B cell (primary cell): ENCODE measurements around the gene CLDN11. TPM values are rescaled to one million over a fixed set of nuclear protein-coding genes. Genes with fewer than 3 reads are reported as not detected.

ENCODE experiments used
- ATAC-seq: fragments of 200-7000 bp; cut with Tn5 transposase; one replicate; pipeline ENCODE4 v1.10.0; 2021; ENCODE audit warnings: low read depth, mild to moderate bottlenecking, moderate number of reproducible peaks, moderate library complexity
- CTCF ChIA-PET: fragments of 350-600 bp; sonication (Branson Sonifier 250); formaldehyde crosslinking; loops from one replicate; lab custom pipeline; 2021; ENCODE audit warnings: antibody characterized with exemption, inconsistent platforms; lab: Charles Lee
- POLR2A ChIA-PET: fragments of 350-600 bp; sonication (Branson Sonifier 250); formaldehyde crosslinking; loops from one replicate; lab custom pipeline; 2021; ENCODE audit warnings: antibody characterized with exemption; lab: Charles Lee
- DNase-seq: peaks from one replicate; pipeline ENCODE4 v3.0.0; 2013
- H2AFZ ChIP-seq: 2 replicates; pipeline ENCODE4 v1.6.1; 2012; ENCODE audit warnings: mild to moderate bottlenecking, low read depth, low read length; ENCODE audit not compliant: insufficient read depth, poor library complexity, severe bottlenecking
- H3K27ac ChIP-seq, 2 donors: 1 replicate in 1 of 2; 2 replicates in 1 of 2; pipeline ENCODE4 v1.5.1; 2012 to 2013; ENCODE audit warnings: low read length in 2 of 2, mild to moderate bottlenecking in 2 of 2, moderate library complexity in 1 of 2
- H3K27me3 ChIP-seq, 4 experiments: fragments of 200-600 bp in 1 of 4; sonication (generic) in 1 of 4; replicated peaks in 1 of 4; 1 replicate in 2 of 4; 2 replicates in 2 of 4; pipeline versions ENCODE4 v1.6.1 to v1.7.0; 2013 to 2016; ENCODE audit warnings: low read length in 3 of 4, mild to moderate bottlenecking in 2 of 4, mixed read lengths in 1 of 4, moderate library complexity in 1 of 4; ENCODE audit not compliant: insufficient read depth in 4 of 4, control insufficient read depth in 3 of 4; ENCODE audit errors: control extremely low read depth in 1 of 4
- H3K36me3 ChIP-seq, 2 experiments: replicated peaks in 1 of 2; 1 replicate in 1 of 2; 2 replicates in 1 of 2; pipeline versions ENCODE4 v1.6.1 to v1.7.1; 2013; ENCODE audit warnings: low read length in 1 of 2; ENCODE audit not compliant: insufficient read depth in 2 of 2, control insufficient read depth in 1 of 2; ENCODE audit errors: control extremely low read depth in 1 of 2, extremely low read depth in 1 of 2
- H3K4me1 ChIP-seq, 2 donors: fragments of 200-600 bp in 1 of 2; sonication (generic) in 1 of 2; 1 replicate in 1 of 2; 2 replicates in 1 of 2; pipeline versions ENCODE4 v1.5.1 to v1.6.1; 2013 to 2017; ENCODE audit warnings: low read length in 2 of 2; ENCODE audit not compliant: control insufficient read depth in 2 of 2, insufficient read depth in 2 of 2
- H3K4me2 ChIP-seq: replicated peaks from 2 replicates; pipeline ENCODE3; 2012; ENCODE audit warnings: mild to moderate bottlenecking, low read depth, low read length; ENCODE audit not compliant: poor library complexity, severe bottlenecking
- H3K4me3 ChIP-seq, 5 experiments: fragments of 200-600 bp in 1 of 5; sonication (generic) in 1 of 5; 1 replicate in 3 of 5; 2 replicates in 2 of 5; pipeline versions ENCODE4 v1.5.1 to v1.7.0; 2011 to 2016; ENCODE audit warnings: low read length in 4 of 5, mild to moderate bottlenecking in 4 of 5, low read depth in 2 of 5, control low read depth in 1 of 5, moderate library complexity in 1 of 5; ENCODE audit not compliant: insufficient read depth in 1 of 5; ENCODE audit errors: control extremely low read depth in 1 of 5, extremely low read depth in 1 of 5
- H3K79me2 ChIP-seq: fragments of 200-600 bp; sonication (generic); one replicate; pipeline ENCODE4 v1.6.0; 2016; ENCODE audit warnings: low read length; ENCODE audit not compliant: control insufficient read depth, insufficient read depth
- H3K9ac ChIP-seq: fragments of 200-600 bp; sonication (generic); 2 replicates; pipeline ENCODE4 v1.6.1; 2017; ENCODE audit warnings: mild to moderate bottlenecking, low read length, moderate library complexity
- H3K9me3 ChIP-seq, 3 donors: one replicate each; pipeline versions ENCODE4 v1.6.1 to v1.7.1; 2013; ENCODE audit warnings: low read length in 2 of 3; ENCODE audit not compliant: control insufficient read depth in 2 of 3, insufficient read depth in 1 of 3; ENCODE audit errors: control extremely low read depth in 1 of 3
- H4K20me1 ChIP-seq: 2 replicates; pipeline ENCODE4 v1.6.0; 2012; ENCODE audit warnings: mild to moderate bottlenecking, low read length; ENCODE audit not compliant: insufficient read depth, control insufficient read depth, poor library complexity, severe bottlenecking
- H3K27ac Mint-ChIP-seq: one replicate; pipeline ENCODE4 v1.8.0; 2021; ENCODE audit warnings: mixed read lengths
- H3K27me3 Mint-ChIP-seq: one replicate; pipeline ENCODE4 v1.8.0; 2021; ENCODE audit warnings: mixed read lengths
- H3K4me1 Mint-ChIP-seq: one replicate; pipeline ENCODE4 v1.8.0; 2021; ENCODE audit warnings: mixed read lengths
- H3K4me3 Mint-ChIP-seq: one replicate; pipeline ENCODE4 v1.8.0; 2021; ENCODE audit warnings: mixed read lengths
- H3K9me3 Mint-ChIP-seq: one replicate; pipeline ENCODE4 v1.8.0; 2022; ENCODE audit warnings: mixed read lengths; ENCODE audit not compliant: insufficient read depth
- CTCF ChIP-seq: fragments of 200-600 bp; IDR thresholded peaks from one replicate; pipeline ENCODE4 v1.8.0; 2022; ENCODE audit warnings: antibody characterized with exemption, mild to moderate bottlenecking
- EZH2 ChIP-seq: IDR thresholded peaks from 2 replicates; pipeline ENCODE4 v1.6.1; 2012; ENCODE audit warnings: borderline replicate concordance, low read depth, mild to moderate bottlenecking, moderate library complexity, low read length; ENCODE audit not compliant: insufficient read depth, poor library complexity, severe bottlenecking
- WGBS: methylation state at CpG from one replicate; pipeline ENCODE4 v1.1.5; 2013; ENCODE audit warnings: missing lambda C conversion rate; ENCODE audit not compliant: insufficient coverage; 5-methylcytosine and 5-hydroxymethylcytosine counted together
- intact Hi-C: fragments of 100-400 bp; cut with micrococcal nuclease; formaldehyde crosslinking; loops from one replicate; pipeline ENCODE4 v1.10.0; 2022
- polyA plus RNA-seq: library from polyadenylated mRNA; depleted of rRNA; stranded (reverse); fragments of >200 nt; gene quantifications from 2 replicates; pipeline ENCODE4 v1.2.3, GENCODE V29; 2012
- total RNA-seq, 2 donors: library from RNA; stranded (reverse); fragments of 120-200 nt in 1 of 2; gene quantifications; 1 replicate in 1 of 2; 2 replicates in 1 of 2; pipeline versions ENCODE4 v1.2.3 to v1.2.4, GENCODE V29; 2013 to 2022

Gene CLDN11
- total and polyA plus RNA-seq, 2 donors (not counting 1 experiment from before 2014, with no cell fraction given): 0.25 to 0.52 TPM

- intact Hi-C loops: loop anchor here (1.0 to 2.0 kb wide), 2 partner anchors 18 to 59 kb away; no protein-coding TSS in a partner anchor
- Histone ChIP-seq H3K27ac (no peak overlapping the region), H4K20me1 (peaks cover 5% of the 10 kb centered on the region), H3K4me3 (no peak overlapping the region), H3K4me1 (peaks cover 42 to 55% of the 10 kb centered on the region in 2 donors), H3K9me3 (peaks cover 0 to 15% (median 0%) of the 10 kb centered on the region in 3 donors), H3K79me2 (peaks cover 99% of the 10 kb centered on the region), H3K9ac (no peak overlapping the region), H3K4me2 (peak overlapping the region; percentile 71), H2AFZ (no peak overlapping the region), H3K36me3 (peaks cover 2 to 5% of the 10 kb centered on the region in 2 experiments), H3K27me3 (no peaks in the 10 kb centered on the region)
- POLR2A ChIA-PET: no interaction called here
- Mint-ChIP-seq H3K4me3 (peak overlapping the region; percentile 44), H3K9me3 (no peaks in the 10 kb centered on the region), H3K27ac (no peak overlapping the region), H3K4me1 (peaks cover 63% of the 10 kb centered on the region), H3K27me3 (no peaks in the 10 kb centered on the region)
- ATAC-seq (no peak), DNase-seq (no peak)
- 100% methylated on average over 1 of the region's 2 CpGs for WGBS
- TF ChIP-seq CTCF (peak; percentile 44), EZH2 (no peak)
- CTCF ChIA-PET: interaction anchor here (0.6 to 1.5 kb wide), 7 partner anchors 8 to 497 kb away, joined by 3 to 11 read pairs (median 4); no protein-coding TSS in a partner anchor
Measured at GRCh38 chr3:170368921-170369320, 49.7 kb upstream of the CLDN11 start.

GRCh38 chr3:170372190-170372879 lies 46.3 kb upstream of the CLDN11 start:
- ATAC-seq (peak; percentile 10), DNase-seq (no peak)
- H3K27me3 Mint-ChIP-seq: no peaks in the 10 kb centered on the region
- H3K4me3 Mint-ChIP-seq: peak overlapping the region; percentile 9
- Histone ChIP-seq H3K4me1 (peaks cover 33 to 46% of the 10 kb centered on the region in 2 donors), H3K4me3 (no peak overlapping the region), H4K20me1 (peaks cover 23% of the 10 kb centered on the region), H3K27me3 (no peaks in the 10 kb centered on the region), H3K79me2 (peaks cover 99% of the 10 kb centered on the region), H3K36me3 (peaks cover 0 to 12% of the 10 kb centered on the region in 2 experiments), H3K27ac (peak overlapping the region in 1 of 2 donors; percentile 30), H3K4me2 (peak overlapping the region; percentile 10), H2AFZ (no peak overlapping the region), H3K9me3 (peaks cover 0 to 8% (median 0%) of the 10 kb centered on the region in 3 donors), H3K9ac (no peak overlapping the region)
- peak overlapping the region; percentile 42 for H3K27ac Mint-ChIP-seq
- WGBS: no CpG with 5 or more reads among the region's 2 CpGs
- POLR2A ChIA-PET: no interaction called here
- peaks cover 60% of the 10 kb centered on the region for H3K4me1 Mint-ChIP-seq
- intact Hi-C loops: loop anchor here (2.0 to 5.0 kb wide), 2 partner anchors 14 to 40 kb away; no protein-coding TSS in a partner anchor
- CTCF ChIA-PET: interaction anchor here (1.1 to 1.7 kb wide), 2 partner anchors 38 to 42 kb away, joined by 3 read pairs; no protein-coding TSS in a partner anchor
- no peaks in the 10 kb centered on the region for H3K9me3 Mint-ChIP-seq
- TF ChIP-seq CTCF (no peak), EZH2 (no peak)
